Amygdala (tissue), 56 donors: ENCODE data around the gene TEX35.

Experiments
- DNase-seq, 56 donors: peaks; one replicate each; lab custom pipeline; 2025; lab: John Stamatoyannopoulos, UW

TEX35 gene

DNA sequence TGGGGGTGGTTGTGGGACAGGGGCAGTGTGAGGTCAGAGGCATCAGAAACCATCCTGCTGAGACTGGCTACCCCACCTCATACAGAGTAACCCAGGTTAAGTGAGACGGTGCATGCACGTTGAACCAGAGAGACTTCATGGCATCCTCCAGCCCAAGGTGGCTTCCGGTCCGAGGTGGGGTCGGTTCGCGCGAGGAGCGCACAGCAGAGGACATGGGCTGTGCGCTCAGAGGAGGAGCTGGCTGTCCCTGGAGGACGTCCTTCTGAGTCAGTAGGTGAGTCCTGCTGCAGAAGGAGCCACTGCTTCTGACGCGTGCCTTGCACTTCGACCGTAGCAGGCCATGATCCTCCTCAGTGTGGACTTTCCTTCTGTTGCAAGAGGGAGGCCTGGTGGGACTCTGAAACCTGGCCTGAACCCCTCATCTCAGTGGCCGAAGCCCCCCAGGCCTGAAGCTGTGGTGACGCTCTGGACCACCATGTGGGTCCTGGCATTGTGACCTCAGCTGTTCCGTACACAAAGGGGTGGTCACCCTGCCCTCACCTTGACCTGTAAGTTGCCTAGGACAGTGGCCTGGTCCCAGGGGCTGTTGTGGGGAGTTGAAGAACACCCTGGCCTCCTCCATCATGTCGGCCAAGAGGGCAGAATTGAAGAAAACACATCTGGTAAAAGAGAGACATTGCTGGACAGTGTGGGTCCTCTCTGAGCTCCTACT is at the start of gene TEX35:
Gene TEX35, plus strand, starts transcription at position 544 of the 712 bp plus-strand sequence. Its CDS starts 80 bp downstream, at position 624.
- no peak for DNase-seq

DNA sequence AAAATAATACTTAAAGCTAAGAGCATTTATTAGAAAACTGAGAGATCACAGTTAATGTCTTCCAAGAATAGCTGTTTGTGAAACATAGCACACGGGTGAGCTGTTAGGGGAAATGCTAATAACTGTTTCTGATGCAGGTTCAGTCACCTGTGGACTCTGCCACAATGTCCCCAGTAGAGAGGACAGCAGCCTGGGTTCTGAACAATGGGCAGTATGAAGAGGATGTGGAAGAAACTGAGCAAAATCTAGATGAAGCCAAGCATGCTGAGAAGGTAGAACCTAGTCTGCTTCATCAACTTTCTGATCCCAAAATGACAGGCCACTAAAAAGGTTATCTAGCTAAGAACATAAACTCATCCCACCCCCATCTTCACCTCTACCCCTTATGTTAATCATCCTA is 48.8 kb upstream of the TEX35 start:
- DNase-seq = no peak

DNA sequence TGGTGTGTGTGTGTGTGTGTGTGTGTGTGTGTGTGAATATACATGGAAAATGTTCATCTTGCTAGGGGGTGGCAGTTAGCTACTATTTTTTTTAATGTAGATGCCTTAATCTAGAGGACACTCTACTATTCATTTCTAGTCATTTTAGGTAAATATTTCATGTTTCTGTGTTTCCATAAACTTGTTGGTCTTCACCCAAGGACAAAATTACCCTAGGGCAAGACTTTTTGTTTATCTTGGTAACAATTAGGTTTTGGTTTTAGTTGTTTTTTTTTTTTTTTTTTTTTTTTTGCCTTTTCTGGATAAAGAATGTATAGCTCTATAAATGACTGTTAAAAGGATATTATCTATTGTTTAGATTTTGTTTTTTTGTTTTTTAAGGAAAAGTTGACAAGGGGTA is 48.3 kb upstream of the TEX35 start:
- DNase-seq = no peak

DNA sequence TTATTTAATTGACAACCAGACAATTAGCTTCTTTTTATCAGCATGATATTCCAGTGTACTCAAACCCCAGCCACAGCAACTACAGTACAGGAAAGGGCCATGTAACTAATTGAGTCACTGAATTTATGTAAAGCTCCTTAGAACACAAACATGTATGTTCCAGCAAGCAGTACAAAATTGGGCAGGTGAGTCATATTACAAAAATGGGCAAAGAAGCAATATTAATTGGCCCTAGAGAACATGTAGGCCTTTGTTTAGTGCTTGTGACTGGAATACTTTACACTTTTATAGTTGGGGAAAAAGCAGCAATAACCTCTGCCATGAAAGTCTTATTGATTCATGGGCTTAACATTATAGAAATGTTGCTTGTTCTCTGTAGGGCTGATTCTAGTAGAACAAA is 47.9 kb upstream of the TEX35 start:
- DNase-seq = no peak

DNA sequence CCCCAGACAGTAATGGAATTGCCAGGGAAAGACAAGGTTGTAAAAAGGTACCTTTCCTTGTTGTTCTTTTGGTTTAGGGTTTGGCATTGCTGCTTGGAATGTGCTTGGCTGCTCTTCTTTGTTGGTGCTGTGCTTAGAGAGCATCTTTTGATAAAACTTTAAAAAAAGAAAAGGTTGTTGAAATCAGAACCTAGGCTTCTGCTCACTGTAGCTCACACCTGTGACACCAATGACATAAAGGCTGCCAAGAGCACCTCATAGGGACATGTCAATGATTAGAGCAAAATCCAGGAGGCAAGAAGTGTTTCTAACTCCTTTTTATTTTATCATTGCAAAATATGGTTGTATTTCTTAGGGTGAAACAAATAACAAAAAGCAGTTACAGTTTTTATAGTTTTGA is 45.1 kb upstream of the TEX35 start:
- DNase-seq = no peak

DNA sequence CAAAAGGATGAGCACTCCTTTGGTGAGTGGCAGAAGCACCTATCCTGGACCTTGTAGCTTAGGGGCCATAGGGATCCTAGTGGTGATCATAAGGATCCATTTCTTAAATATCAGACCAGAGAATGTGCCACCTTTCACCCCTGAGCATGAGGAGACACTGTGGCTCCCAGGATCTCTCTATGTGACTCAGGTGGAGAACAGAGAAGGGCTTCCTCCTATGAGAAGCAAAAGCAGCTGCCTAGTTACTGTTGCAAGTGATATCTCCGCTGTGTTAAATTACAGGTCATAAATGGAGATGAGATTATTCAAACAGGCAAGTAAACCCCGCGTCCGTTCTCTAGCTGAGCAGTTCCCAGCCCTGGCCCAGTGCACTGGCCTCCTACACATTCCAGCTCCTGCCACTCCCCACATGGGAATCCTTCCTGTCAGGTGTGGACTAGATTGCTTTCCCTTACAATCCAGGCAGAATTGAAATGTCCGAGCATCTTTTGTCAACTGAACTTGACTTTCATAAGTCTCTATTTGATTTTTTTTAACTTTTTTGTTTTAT is 42.4 kb upstream of the TEX35 start:
- no peak for DNase-seq

DNA sequence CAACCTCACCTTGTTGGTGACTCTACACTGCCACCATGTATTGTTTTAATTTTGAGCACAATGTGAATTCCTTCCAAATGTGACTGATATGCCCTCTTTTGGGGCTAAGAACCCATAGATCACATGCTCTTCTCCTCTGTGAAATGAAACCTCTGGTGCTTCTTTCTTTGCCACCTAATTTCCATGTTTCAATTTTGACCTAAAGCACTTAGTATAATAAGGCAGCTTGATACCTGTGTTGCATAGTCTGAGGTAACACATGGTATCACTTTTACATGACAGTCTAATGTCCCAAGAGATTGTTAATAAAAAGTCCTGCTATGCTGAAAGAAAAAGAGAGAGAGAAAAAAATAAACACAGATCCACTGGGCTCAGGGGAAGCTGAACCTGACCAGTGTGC is 40.4 kb upstream of the TEX35 start:
- DNase-seq = no peak

DNA sequence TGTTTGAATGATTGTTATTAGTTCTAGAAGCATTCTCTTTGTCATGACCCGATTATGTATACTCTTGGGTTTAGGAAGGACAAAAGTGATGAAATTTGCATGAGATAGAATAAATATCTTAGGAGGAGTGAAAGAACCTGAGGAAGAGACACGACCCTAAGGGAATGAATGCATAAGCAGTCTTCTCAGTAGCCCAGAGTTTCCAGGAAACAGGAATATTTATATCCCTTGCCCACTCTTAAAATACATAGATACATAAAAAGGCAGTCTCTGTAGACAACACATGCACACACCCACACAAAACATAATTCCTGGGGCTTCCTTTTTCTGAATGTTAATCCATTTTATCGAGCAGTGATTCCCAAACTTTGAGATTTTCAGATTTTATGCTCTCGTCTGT is 35.5 kb upstream of the TEX35 start:
- no peak for DNase-seq

DNA sequence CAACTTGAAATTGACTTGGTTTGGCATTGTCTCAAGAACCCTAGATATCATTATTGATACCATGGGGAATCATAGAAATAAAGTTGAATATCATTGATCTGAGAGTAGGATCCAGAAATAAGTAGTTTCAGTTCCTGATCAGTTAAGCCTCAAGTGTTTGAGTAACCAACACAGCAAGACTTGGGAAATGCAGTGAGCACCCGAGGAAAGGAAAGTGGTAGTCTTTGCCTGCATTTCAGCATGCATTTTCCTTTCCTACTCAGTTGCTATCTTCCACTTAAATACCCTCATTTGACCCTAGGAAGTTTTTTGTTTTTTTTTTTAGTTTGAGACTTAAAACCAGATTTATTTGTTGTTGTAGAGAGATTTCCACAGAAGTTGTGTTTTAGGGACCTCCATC is 35.1 kb upstream of the TEX35 start:
- DNase-seq = no peak

DNA sequence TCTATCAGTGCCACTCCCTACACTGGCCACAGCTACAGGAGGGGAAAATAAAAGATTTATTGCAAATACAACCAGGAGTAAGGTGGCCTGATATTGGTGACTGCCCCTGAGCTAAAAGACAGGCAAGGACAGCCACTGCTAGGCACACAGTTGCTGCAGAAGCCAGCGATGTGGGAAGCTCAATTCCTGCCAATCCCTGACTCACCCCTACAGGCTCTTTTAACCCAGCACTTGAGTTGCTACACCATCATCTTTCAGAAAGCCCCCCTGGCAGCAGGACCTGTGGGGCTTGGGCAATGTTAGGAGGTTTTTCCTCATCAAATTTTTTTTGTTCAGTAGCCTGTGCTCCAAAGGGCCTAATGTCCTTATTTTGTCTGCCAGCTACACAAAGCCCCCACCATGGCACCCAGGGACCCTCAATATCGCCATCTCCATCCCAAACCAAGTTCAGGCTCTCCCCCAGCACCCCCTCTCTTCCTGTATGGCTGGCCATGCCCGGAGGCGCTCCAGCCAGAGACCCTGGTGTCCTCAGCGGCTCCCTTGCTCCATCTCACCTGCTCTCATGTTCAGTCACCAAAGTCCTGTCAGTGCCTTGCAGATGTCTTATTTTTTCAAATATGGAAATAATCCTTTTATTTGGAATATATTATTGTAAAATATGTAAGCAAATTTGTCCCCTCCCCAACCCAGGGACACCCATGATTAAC is 29.5 kb upstream of the TEX35 start:
- DNase-seq = no peak

DNA sequence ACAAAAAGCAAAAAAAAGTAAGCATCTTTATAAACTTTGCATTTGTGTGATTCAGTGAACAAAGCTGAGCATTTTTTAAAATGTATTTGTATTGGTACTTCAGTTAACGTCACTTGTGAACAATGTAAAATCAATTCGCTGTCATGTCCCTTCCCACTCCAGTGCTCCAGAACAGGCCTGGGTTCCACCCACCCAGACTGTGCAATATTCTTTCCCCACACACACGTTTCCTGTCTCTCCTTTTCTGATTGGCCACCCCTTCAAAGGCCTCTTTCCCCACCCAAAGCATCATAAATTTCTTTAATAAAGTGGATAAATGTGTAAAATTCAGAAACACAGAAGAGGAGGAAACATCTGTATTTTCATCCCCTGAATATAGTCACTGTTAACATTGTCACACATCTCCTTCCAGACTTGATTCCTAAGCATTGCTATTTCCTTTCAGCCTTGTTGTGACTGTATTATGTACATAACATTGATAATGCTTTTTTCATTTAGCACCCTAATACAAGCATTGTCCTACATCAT is 28.1 kb upstream of the TEX35 start:
- no peak for DNase-seq

DNA sequence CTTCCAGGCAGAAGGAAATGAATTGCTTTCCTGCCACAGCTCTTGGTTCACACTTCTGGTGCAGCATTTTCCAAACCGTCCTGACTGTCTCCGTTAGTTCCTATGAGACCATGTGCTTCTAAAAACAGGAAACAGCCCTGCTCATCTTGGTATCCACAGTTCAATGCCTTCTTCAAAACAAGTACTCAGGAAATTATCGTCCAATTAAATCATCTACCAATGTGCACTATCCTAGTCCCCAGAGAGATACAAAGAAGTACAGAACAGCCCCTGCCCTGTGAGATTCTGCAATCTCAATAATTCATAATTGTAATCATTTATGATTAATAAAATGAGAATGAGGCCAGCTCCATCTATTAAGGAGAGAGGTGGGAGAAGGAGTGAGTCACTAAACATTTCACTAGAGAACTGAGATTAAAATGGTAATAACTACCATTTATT is 27.3 kb upstream of the TEX35 start:
- DNase-seq = no peak

DNA sequence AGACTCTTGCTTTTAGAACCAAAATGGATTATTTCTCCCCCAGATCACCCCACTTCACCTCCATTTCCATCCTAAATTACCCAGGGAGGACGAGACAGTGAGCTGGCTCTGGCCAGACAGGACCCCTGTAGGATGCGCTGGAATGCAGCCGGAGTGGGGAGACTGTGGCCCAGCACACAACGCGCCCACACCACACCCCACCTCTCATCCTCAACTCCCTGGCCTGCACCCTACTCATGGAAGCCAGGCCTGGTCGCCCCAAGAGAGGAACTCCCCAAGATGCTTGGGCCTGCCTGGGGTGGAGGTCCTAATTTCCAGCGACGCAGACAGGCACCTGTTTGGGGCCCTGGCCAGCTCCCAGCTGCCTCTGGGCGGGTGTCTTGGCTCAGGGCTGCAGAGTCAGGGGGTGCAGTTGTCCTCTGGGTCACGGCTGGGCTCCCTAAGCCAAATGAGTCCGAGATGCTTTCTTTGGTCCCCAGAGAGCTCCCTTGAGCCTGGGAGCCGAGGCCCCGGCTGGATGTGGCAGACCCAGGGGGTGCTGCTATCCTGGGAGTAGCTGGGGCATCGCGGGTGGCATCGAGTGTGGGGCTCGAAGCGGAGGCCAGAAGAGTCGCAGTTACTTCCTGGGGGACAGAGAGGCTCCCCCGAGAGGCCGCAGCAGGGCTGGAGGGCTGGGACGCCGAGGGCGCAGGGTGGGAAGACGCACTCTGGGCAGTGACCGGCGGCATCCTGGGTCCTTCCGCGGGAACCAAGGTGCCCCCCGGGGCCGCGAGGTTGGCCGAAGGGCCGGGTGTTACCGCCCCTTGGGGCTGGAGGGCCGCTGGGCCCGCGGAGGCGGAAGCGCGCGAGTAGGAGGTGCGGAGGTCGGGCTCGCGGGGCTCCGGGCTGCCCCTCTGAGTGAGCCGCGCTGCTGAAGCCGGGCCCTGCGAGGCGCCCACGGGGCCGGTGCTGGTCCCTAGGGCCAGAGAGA is 26.5 kb upstream of the TEX35 start:
- DNase-seq = no peak

DNA sequence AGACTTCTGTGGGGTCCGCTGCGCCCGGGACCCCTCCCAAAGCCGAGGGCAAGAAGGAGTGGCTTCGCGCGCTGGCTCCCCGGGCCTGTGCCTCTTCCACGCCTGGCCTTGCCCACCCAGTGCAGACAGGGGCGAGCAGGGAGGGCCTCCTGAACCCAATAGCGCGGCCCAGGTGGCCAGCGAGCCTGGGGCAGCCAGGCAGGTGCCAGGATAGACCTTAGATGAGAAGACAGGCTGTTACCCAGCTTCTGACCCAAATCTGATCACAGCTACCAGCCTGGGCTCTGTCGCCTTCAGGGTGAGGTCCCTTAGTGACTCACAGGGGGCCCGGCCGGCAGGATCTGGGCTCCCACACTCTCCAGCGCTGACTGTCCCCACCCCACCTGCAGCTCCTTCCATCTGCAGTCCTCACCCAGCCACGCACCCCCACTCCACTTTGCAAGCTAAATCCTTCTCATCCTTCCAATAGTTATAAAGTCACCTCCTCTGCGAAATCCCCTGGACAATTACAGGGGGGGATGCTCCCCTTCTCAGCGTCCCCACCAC is 25.8 kb upstream of the TEX35 start:
- no peak for DNase-seq

DNA sequence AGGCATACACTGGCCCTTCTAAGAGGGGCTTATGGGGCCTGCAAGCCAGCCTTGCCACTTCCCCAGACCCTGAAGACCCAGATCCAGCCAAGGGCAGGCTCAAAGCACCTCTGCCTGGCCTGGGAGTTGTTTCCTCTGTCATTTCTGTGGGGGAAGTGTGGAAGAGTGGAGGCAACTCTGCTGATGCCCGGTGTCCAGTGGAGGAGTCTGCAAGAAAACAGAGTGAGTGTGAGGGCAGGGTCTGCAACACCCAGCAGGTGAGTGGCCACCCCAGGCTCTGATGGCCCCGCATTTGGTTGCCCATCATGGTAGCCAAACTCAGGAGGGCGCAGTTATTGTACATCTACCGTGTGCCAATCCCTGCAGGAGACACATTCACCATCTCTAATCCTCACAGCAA is 24.5 kb upstream of the TEX35 start:
- DNase-seq = no peak

DNA sequence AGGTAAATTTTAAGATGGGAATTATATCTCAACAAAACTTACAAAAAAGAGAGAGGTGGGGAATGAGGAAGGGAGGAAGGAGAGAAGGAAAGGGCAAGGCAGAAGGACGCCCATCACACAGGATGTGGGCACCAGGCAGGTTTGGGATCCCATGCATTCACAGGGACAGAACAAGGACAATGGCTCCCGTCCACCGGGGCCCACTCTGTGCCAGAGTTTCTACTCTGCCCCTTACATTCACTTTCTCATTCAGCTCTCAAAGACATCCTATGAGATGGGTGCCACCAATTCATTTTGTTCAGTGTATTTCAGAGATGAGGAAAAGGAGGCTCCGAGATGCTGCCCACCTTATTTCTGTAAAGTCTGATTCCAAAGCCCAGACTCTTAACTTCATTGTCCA is 23.5 kb upstream of the TEX35 start:
- no peak for DNase-seq

DNA sequence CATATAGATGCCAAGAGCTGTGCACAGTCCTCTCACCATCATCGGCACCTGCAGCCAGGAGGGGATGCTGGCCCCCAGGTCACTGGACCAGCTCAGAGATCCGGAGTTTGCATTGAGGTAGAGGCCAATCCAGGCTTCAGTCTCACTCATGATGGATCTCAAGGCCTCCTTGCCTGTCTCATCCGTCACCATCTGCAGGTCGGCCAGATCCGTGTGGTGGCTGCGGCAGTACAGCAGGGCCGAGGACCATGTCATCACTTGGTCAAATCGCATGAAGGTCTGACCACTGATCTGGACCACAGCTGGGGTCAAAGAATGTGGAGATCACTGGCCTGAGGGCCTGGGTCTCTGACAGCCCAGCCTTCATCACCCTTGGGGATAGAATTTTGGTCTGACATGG is 22.8 kb upstream of the TEX35 start:
- DNase-seq = no peak

DNA sequence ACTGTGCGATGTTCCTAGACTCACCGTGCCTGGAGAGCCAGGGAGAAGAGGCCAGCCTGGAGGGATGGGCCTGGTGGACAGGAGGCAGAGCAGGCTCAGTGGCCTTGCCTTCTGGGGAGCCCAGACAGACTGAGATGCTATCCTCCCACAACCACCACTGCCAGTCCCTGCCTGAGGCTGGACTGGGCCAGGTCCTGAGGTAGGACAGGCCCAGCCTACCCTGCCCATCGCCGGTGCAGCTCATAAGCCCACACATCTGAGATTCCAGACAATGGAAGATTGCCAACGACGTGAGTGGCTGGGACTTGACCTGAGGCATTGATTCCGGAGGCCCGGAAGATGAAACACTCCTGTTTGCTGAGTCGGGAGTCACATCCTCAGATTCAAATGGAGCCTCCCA is 21.9 kb upstream of the TEX35 start:
- no peak for DNase-seq

DNA sequence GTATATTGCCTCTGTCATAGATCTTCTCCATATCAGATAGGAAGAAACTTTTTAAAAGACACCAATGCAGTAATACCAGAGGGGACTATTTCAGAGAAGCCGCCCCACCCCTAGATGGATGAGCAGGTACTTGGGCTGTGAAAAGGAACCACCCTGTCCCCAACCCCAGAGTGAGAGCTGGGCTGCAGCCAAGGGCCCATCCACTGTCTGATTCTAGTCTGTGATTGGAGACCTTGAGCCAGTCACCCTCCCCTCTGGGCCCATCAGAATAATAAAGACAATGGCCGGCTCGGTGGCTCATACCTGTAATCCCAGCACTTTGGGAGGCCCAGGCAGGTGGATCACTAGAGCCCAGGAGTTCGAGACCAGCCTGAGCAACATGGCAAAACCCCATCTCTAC is 21.2 kb upstream of the TEX35 start:
- no peak for DNase-seq

DNA sequence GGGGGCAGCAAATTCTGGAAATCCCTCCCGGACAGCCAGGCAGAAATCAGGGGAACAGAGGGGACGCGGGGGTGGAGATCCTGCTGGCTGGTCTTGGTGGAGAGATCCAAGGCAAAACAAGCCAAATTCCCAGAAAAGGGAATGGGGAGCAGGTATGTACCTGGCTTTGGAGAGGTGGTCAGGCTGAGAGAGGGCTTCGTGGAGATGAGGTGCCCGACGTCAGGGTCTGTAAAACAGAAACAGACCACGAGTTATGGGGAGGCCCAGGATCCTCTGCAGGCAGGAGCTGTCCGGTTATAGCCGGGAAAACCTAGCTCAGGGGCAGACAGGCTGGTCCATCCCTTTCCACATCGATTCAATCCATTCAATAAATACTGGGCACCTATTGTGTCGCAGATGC is 20.6 kb upstream of the TEX35 start:
- DNase-seq = no peak
